Effector memory CD4-positive, alpha-beta T cell (primary cell): Measurements from ENCODE around the gene SHROOM3.

Source experiments
- DNase-seq, 3 donors: peaks; one replicate each; pipeline ENCODE4 v3.0.0-alpha.2; 2020
- H3K27ac ChIP-seq: 2 replicates; pipeline ENCODE4 v1.7.0; 2013; ENCODE audit warnings: mild to moderate bottlenecking, low read length, moderate library complexity; ENCODE audit not compliant: insufficient read depth, poor library complexity, severe bottlenecking
- H3K27me3 ChIP-seq: replicated peaks from 2 replicates; pipeline ENCODE4 v1.7.0; 2013; ENCODE audit warnings: mild to moderate bottlenecking, low read length; ENCODE audit not compliant: insufficient read depth, control insufficient read depth, poor library complexity, severe bottlenecking
- H3K36me3 ChIP-seq: 2 replicates; pipeline ENCODE4 v1.7.0; 2013; ENCODE audit warnings: mild to moderate bottlenecking, low read length, moderate library complexity; ENCODE audit not compliant: control insufficient read depth, insufficient read depth
- H3K4me1 ChIP-seq: 2 replicates; pipeline ENCODE4 v1.7.0; 2013; ENCODE audit warnings: low read length, mild to moderate bottlenecking; ENCODE audit not compliant: control insufficient read depth, insufficient read depth, poor library complexity, severe bottlenecking
- H3K4me3 ChIP-seq: 2 replicates; pipeline ENCODE4 v1.7.0; 2013; ENCODE audit warnings: low read length, low read depth, mild to moderate bottlenecking; ENCODE audit not compliant: insufficient read depth, poor library complexity, severe bottlenecking
- H3K9me3 ChIP-seq: 2 replicates; pipeline ENCODE4 v1.7.0; 2013; ENCODE audit warnings: mild to moderate bottlenecking, low read length, moderate library complexity; ENCODE audit not compliant: control insufficient read depth

SHROOM3 gene

DNA sequence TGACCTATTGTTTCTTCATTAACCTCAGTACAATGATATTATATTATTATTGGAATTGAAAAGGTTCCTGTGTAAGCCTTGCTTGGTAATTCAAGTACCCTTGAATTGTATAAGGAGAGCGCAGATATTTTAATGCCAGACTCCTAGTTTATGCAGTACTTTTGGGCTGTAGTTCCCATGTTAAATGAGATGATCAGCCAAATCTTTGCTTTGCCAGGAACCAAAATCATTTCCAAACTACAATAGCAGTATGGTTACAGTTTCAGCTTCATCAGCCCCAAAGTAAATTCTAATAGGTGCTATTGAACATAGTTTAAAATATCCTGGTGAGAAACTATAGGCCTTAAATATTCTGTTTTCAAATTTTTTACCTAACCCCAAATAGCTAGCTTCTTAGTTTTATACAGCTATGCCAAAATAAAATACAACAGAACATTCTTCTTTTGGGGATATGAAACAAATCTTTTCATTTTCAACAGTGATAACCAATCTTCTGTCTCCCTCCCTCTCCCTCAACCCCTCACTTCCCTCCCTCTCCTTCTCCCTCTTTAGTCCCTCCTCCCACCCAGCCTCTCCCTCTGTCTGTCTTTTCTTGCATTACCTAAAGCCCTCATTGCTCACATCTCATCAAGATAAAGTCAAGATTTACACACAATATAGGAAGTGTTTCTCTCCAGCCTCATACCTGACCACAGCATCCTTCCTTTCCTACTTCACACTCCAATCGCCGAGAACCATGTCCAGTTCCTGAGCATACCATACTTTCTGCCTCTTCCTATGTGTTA lies 190.1 kb downstream of the SHROOM3 start:
- Histone ChIP-seq H3K9me3 (no peaks in the 10 kb centered on the region), H3K27me3 (peaks cover under 1% of the 10 kb centered on the region), H3K36me3 (no peaks in the 10 kb centered on the region), H3K4me3 (no peak overlapping the region), H3K27ac (no peak overlapping the region), H3K4me1 (no peaks in the 10 kb centered on the region)
- no peak for DNase-seq

DNA sequence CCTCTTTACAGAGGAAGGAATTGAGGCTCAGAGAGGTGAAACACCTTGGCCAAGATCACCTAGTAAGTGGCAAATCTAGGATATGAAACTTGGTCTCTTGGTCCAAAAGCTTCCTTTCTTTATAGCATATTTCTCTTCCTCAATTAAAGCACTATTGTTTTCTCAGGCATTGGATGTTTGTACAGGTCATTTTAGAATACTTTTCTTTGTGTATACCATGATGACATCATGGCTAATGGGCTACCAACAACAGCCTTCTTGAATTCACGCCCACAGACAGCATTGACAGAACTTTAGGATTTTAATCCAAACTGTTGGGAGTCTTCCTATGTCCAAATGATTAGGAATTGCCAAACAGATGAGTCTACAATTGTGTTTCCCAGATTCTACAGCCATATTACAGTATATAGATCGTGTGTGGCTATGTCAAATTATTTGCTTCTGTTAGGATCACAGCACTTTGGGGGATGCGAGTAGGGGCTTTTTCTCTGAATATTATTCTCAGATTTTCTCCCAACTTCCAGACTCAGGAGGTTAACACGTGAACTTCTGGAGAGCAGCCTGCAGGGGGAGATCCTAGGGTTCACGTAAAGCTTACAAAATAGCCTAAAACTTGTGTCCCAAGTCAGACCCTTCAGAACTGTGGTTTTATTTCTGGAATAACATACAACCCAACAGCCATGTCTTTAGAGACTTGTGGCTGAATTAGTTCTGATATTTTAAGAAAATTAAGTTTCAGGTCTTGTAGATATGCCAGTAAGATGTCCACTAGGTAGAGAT lies 191.8 kb downstream of the SHROOM3 start:
- H3K36me3 ChIP-seq: no peaks in the 10 kb centered on the region
- no peaks in the 10 kb centered on the region for H3K9me3 ChIP-seq
- no peak overlapping the region for H3K27ac ChIP-seq
- no peak overlapping the region for H3K4me3 ChIP-seq
- H3K27me3 ChIP-seq: peaks cover 3% of the 10 kb centered on the region
- no peak for DNase-seq
- H3K4me1 ChIP-seq: no peaks in the 10 kb centered on the region

DNA sequence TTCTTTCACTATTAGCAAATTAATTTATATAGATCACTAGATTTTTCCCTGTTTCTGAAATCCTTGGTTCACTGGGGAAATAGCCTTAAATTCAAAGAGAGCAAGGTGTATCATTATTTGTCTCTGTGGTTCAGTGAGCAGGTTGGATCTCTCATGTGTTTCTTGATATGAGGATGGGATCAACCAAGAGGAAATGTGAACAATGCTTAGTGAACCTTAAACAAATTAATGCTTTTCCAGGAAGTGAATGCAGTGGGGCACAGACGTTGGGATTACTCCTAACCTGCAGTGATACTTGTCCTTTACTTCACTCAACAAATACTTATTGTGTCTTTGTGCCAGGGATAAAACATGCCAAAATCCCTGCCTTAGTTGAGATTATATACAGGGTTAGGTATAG lies 193.2 kb downstream of the SHROOM3 start:
- no peaks in the 10 kb centered on the region for H3K36me3 ChIP-seq
- no peaks in the 10 kb centered on the region for H3K4me1 ChIP-seq
- no peaks in the 10 kb centered on the region for H3K9me3 ChIP-seq
- peaks cover 3% of the 10 kb centered on the region for H3K27me3 ChIP-seq
- no peak for DNase-seq
- H3K27ac ChIP-seq: no peak overlapping the region
- no peak overlapping the region for H3K4me3 ChIP-seq

DNA sequence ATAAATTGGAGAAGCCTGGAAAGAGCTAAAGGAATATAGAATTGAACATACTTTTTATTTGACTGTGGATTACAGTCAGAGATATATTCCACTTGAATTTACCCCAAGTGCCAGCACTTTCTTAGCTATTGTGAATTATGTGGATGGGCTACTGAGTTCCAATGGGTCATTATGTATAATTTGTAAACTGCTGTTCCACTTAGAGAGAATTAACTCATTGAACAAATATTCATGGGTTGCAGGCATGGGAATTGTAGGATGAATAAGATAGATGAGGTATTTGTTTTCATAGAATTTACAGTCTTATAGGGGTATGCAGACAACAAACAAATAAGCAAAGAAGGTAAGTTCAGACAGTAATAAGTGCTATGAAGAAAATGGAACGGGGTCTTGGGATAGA lies 195.7 kb downstream of the SHROOM3 start:
- peaks cover 5% of the 10 kb centered on the region for H3K27me3 ChIP-seq
- DNase-seq: no peak
- no peaks in the 10 kb centered on the region for H3K4me1 ChIP-seq
- no peaks in the 10 kb centered on the region for H3K36me3 ChIP-seq
- no peaks in the 10 kb centered on the region for H3K9me3 ChIP-seq
- H3K4me3 ChIP-seq: no peak overlapping the region
- H3K27ac ChIP-seq: no peak overlapping the region

DNA sequence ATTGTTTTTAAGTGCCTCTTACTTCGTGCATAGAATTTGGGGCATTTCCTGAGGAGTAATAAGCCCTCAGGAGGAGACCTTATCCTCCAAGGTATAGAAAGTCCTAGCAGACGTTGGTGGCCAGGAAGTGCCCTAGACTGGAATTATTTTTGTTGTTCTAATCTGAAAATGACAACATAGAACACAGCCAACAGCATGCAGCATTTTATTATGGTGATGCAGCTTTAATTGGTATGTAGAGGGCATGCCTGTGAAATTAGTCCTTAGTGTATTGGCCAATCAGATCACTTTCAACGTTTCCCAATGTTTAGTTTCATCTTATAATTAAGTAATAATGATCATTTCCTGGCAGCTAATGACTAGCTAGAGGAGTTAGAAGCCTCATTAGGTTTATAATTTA lies 199.2 kb downstream of the SHROOM3 start:
- DNase-seq: no peak

DNA sequence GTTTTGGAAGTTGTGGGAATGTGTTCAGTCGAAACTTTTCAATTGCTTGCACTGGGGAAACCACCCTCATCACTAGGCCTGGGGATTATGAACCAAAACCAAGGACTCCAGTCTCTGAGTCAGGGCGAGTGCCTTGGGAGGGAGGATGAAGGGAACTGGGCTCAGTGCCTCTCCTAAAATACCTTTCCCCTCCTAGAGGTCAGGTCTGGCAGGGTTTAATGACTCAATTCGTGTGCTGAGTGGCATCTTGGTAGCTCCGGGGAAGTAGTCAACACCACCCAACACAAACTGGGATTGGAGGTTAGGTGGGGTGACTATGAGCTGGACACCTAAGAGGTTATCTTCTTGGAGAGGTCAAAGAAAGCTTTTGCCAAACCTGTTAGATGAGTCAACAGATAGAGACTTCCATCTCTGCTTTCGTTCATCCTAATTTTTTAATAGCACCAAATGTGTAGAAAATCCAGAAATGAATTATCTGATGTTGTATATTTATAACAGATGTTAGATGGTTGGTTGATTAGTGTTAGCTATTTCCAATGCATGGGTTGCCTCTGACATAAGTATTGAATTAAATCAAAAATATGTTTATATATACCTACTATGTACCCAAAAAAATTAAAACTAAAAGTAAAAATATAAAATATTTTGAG lies 202.8 kb downstream of the SHROOM3 start:
- Histone ChIP-seq H3K36me3 (no peaks in the 10 kb centered on the region), H3K4me3 (no peak overlapping the region), H3K27me3 (peaks cover 6% of the 10 kb centered on the region), H3K4me1 (no peaks in the 10 kb centered on the region), H3K9me3 (no peaks in the 10 kb centered on the region), H3K27ac (no peak overlapping the region)
- no peak for DNase-seq

More for the DNA sequence above, 199.2 kb downstream of the SHROOM3 start:
- Histone ChIP-seq H3K4me3 (no peak overlapping the region), H3K27me3 (peaks cover 5% of the 10 kb centered on the region), H3K4me1 (no peaks in the 10 kb centered on the region), H3K27ac (no peak overlapping the region), H3K36me3 (no peaks in the 10 kb centered on the region), H3K9me3 (no peaks in the 10 kb centered on the region)

DNA sequence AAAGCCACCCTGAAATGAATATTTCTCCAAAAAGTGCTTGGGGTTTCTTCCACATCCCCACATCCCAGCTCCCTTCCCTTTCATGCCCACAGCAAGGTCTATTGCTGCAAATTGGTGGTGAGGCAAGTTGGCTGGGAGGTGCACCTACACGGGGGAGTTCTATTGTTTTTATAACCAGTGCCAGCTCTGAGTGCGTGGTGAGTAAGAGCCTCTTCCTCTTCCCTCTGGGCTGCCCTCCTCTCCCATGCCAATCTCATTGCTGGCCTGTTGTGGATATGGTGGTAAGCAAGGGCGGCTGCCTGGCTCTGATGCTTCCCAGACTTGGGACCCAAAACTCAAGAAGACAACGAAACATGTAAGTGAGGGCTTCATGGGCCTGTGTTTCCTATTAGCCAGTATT lies 204.3 kb downstream of the SHROOM3 start:
- Histone ChIP-seq H3K36me3 (no peaks in the 10 kb centered on the region), H3K4me1 (no peaks in the 10 kb centered on the region), H3K27ac (no peak overlapping the region), H3K9me3 (no peaks in the 10 kb centered on the region), H3K27me3 (peaks cover 6% of the 10 kb centered on the region), H3K4me3 (no peak overlapping the region)
- no peak for DNase-seq

DNA sequence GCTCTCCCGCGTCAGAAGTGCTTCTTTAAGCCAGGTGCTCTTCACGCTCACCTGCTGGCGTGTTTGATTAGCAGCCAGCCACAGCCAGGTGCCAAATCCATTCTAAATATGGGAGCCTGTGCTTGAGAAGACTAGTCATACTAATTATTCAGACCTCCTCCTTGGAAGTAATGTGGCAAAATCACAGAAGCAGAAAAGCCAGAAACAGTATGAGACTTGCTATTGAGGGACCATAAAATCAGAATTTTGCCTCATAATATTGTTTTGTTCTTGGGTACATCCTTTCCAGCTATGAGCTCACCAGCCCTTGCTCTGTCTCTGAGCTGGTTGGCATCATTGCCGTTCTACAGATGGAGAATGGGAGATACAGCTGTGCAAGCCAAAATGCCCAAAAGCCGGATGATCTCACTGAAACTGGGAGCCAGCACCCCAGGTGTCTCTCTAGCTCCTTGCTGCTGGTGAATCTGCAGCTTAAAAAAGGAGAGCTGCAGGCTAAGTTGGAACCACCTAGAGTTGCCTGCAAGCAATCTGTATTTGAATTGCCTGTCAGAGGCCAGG lies 205.4 kb downstream of the SHROOM3 start:
- Histone ChIP-seq H3K27ac (no peak overlapping the region), H3K4me3 (no peak overlapping the region)

DNA sequence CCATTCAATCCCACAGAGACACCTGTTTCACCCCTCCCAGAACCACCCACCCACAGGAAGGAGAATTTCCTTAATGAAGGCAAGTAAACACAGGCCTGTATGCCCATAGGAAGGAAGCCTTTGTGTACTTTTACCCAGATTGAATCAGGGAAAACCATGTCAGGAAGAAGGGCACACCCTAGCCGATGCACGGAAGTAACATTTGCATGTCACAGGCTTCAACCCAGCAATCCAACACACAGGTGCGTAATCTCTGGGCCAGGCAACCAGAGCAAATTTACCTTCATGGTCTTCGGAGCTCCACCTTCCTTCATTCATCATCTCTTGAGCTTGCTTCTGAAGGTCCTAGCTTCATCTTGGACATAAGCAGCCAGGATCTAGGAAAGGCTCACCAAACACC lies 206.3 kb downstream of the SHROOM3 start:
- DNase-seq: no peak
- H3K4me3 ChIP-seq: no peak overlapping the region
- H3K9me3 ChIP-seq: no peaks in the 10 kb centered on the region
- H3K27me3 ChIP-seq: peaks cover 4% of the 10 kb centered on the region
- no peaks in the 10 kb centered on the region for H3K36me3 ChIP-seq
- H3K27ac ChIP-seq: no peak overlapping the region
- H3K4me1 ChIP-seq: no peaks in the 10 kb centered on the region

More for the DNA sequence above, 205.4 kb downstream of the SHROOM3 start:
- no peak for DNase-seq
- Histone ChIP-seq H3K4me1 (no peaks in the 10 kb centered on the region), H3K36me3 (no peaks in the 10 kb centered on the region), H3K27me3 (peaks cover 4% of the 10 kb centered on the region), H3K9me3 (no peaks in the 10 kb centered on the region)
